ENCODE data around the gene RAVER2. TPM values are rescaled to one million over a fixed set of nuclear protein-coding genes. Genes with fewer than 3 reads are reported as not detected.
"Not testable (repeated sequence)": the region's sequence is repeated elsewhere in the genome, so short reads cannot be mapped to it uniquely, and the experiment has no call there.

The RAVER2 gene
- total RNA-seq, 1 donor from 2014 or later, result 0.36 TPM

DNA sequence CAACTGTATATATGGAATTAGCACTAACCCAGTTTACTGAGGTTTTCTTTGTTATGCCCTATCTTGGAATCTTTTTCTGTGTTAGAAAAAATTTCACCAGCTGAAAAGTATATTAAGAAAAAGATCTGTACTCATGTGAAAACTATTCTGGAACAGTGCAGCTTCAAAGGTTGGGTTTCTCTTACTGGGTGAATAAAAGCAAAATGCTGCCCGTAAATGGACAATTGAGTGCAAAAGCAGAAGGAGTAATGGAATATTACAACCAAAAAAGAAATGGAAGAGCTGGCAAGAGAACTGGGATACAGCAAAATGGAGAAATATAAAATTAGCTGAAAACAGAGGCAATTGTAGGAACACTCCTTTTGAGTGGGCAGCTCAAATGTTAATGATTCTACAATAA is 17.0 kb upstream of the RAVER2 start:
- Mint-ChIP-seq H3K36me3 (ENCODE audit: low read depth) (no peaks in the 10 kb centered on the region), H3K4me1 (ENCODE audit: low read depth) (no peaks in the 10 kb centered on the region), H3K9me3 (no peaks in the 10 kb centered on the region), H3K27me3 (ENCODE audit: insufficient read depth) (peaks cover 12% of the 10 kb centered on the region), H3K4me3 (no peak overlapping the region), H3K27ac (no peak overlapping the region)
- no peak for DNase-seq (ENCODE audit: low spot score)
- intact Hi-C loops (cut with micrococcal nuclease), result no loop called here

DNA sequence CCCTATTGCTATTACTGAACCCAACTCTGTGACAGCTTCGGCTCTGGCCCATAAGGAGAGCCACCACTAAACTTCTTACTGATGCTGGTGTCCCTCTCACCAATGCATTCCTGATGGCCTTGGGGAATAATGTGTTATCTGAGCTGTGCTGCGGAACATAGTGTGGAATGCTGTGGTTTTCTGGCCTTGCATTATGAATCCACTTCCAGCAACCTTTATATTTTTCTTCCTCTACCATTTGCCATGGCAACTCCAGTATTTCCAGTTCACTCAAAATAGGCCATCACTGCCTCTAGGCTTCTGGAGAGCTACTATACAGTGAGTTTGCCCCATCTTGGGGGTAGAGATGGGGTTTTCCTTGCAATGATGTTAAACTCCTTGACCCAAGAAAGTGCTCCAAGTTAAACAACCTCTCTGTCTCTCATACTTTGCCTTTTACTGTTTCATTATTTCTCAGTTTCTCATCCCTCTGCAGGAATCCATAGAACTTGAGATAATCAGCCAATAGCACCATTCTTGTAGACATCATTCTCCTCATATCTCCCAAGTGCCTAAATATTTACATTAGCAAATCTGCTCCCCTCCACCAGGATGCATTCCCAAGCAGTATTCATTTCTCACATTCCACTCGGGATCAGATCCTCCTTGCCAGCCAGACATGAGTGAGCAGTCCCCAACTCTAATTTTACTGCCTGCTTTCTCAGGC is 11.1 kb upstream of the RAVER2 start:
- intact Hi-C loops (cut with micrococcal nuclease), result no loop called here
- peaks cover 3% of the 10 kb centered on the region for H3K27me3 Mint-ChIP-seq (ENCODE audit: insufficient read depth)
- H3K4me3 Mint-ChIP-seq, result no peak overlapping the region
- H3K36me3 Mint-ChIP-seq (ENCODE audit: low read depth), result no peaks in the 10 kb centered on the region
- no peak for DNase-seq (ENCODE audit: low spot score)
- H3K4me1 Mint-ChIP-seq (ENCODE audit: low read depth), result no peaks in the 10 kb centered on the region
- no peak overlapping the region for H3K27ac Mint-ChIP-seq
- H3K9me3 Mint-ChIP-seq, result no peaks in the 10 kb centered on the region

DNA sequence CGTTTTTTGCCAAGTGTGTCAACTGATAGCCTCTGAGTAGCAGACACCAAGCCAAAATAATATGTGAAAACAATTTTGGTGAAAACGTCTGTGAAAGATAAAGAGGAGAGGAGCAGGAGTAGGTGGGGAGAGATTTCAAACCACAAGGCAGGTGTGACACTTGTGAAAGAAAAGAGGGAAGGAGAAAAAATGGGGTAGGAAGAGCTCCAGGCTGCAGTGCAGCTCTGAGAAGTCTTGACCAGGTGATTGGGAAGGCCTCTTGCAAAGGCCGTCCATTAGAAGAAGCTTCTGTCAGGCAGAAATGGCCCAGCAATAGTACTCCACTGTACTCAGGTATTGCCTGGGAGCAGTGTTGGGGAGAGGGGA is 10.6 kb upstream of the RAVER2 start:
- Mint-ChIP-seq H3K4me3 (no peak overlapping the region), H3K9me3 (no peaks in the 10 kb centered on the region), H3K27me3 (ENCODE audit: insufficient read depth) (peaks cover 4% of the 10 kb centered on the region), H3K36me3 (ENCODE audit: low read depth) (no peaks in the 10 kb centered on the region), H3K4me1 (ENCODE audit: low read depth) (no peaks in the 10 kb centered on the region), H3K27ac (no peak overlapping the region)
- intact Hi-C loops (cut with micrococcal nuclease), result no loop called here
- DNase-seq (ENCODE audit: low spot score), result no peak

DNA sequence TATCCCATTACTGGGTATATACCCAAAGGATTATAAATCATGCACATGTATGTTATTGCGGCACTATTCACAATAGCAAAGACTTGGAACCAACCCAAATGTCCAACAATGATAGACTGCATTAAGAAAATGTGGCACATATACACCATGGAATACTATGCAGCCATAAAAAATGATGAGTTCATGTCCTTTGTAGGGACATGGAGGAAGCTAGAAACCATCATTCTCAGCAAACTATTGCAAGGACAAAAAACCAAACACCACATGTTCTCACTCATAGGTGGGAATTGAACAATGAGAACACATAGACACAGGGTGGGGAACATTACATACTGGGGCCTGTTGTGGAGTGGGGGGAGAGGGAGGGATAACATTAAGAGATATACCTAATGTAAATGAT is 4.2 kb upstream of the RAVER2 start:
- DNase-seq (ENCODE audit: low spot score); H3K4me3 Mint-ChIP-seq; H3K4me1 Mint-ChIP-seq (ENCODE audit: low read depth); H3K27ac Mint-ChIP-seq; H3K36me3 Mint-ChIP-seq (ENCODE audit: low read depth); H3K9me3 Mint-ChIP-seq: not testable (repeated sequence)
- H3K27me3 Mint-ChIP-seq (ENCODE audit: insufficient read depth), result peaks cover 30% of the 10 kb centered on the region
- intact Hi-C loops (cut with micrococcal nuclease), result loop anchor here (5.0 kb wide), 1 partner anchor 337 kb away; no protein-coding TSS in a partner anchor

DNA sequence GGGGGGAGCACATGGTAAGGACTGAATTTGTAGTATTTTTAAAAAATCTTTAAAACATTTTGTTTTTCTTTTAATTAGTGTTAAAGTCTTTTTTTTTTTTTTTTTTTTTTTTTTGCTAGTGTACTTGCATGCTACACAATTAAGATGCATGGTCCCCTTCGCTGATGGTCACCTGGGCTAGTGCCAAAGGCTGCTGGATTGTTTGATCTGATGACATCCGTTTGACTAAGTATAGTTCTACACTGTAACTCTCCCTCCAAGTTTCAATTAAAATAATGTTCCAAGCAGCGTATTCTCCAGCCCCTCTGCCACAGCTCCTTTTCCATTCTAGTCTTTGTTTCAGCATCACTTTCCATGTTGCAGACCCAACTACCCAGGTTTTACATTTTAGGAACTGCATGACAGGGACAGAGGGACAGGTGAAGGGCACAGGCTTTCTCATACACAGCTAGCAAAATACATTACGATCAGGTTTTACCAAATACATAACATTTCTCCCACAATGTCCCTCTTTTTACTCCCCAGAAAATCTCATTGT is 852 bp upstream of the RAVER2 start:
- H3K4me3 Mint-ChIP-seq, result peak overlapping the region; percentile 81
- peaks cover 48% of the 10 kb centered on the region for H3K27me3 Mint-ChIP-seq (ENCODE audit: insufficient read depth)
- no peak overlapping the region for H3K27ac Mint-ChIP-seq
- H3K36me3 Mint-ChIP-seq (ENCODE audit: low read depth), result peaks cover 1% of the 10 kb centered on the region
- intact Hi-C loops (cut with micrococcal nuclease), result loop anchor here (2.0 to 5.0 kb wide), 2 partner anchors 81 to 333 kb away; no protein-coding TSS in a partner anchor
- H3K9me3 Mint-ChIP-seq, result no peaks in the 10 kb centered on the region
- H3K4me1 Mint-ChIP-seq (ENCODE audit: low read depth), result peaks cover 5% of the 10 kb centered on the region
- DNase-seq (ENCODE audit: low spot score), result no peak

DNA sequence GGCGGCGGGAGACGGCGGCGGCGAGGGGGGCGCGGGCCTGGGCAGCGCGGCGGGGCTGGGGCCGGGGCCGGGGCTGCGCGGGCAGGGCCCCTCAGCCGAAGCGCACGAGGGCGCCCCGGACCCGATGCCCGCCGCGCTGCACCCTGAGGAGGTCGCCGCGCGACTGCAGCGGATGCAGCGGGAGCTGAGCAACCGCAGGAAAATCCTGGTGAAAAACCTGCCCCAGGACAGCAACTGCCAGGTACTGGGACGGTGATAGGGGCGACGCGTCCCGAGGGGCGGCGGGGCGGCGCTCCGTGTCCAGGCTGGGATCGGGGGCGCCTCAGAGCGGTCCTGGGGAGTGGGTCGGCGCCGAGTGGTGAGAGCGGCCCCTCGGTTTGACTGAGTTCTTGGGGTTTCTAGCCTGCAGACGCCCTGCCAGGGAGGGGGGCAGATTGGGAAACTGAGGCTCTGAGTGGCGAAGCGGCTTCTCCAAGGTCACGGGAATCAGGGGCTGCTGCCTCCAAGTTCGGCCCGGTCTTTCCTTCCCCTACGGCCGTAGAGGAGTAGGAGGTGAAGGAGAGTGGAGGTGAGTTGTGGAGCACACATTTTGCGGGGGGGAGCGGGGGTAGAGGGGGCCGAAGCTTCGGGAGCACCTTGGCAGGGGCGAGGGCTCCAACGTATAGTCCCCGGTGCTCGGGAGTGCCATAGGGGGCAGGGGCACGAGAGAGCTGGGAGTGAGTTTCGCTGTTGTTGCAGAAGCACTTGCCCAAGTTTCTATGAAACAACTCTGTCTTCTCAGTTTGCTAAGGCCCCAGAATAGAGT is 508 bp downstream of the RAVER2 start:
- Mint-ChIP-seq H3K4me3 (peak overlapping the region; percentile 72), H3K4me1 (ENCODE audit: low read depth) (peaks cover 5% of the 10 kb centered on the region), H3K27ac (no peak overlapping the region), H3K36me3 (ENCODE audit: low read depth) (peaks cover 1% of the 10 kb centered on the region), H3K27me3 (ENCODE audit: insufficient read depth) (peaks cover 47% of the 10 kb centered on the region), H3K9me3 (no peaks in the 10 kb centered on the region)
- intact Hi-C loops (cut with micrococcal nuclease), result loop anchor here (2.0 kb wide), 1 partner anchor 79 kb away; no protein-coding TSS in a partner anchor
- no peak for DNase-seq (ENCODE audit: low spot score)

DNA sequence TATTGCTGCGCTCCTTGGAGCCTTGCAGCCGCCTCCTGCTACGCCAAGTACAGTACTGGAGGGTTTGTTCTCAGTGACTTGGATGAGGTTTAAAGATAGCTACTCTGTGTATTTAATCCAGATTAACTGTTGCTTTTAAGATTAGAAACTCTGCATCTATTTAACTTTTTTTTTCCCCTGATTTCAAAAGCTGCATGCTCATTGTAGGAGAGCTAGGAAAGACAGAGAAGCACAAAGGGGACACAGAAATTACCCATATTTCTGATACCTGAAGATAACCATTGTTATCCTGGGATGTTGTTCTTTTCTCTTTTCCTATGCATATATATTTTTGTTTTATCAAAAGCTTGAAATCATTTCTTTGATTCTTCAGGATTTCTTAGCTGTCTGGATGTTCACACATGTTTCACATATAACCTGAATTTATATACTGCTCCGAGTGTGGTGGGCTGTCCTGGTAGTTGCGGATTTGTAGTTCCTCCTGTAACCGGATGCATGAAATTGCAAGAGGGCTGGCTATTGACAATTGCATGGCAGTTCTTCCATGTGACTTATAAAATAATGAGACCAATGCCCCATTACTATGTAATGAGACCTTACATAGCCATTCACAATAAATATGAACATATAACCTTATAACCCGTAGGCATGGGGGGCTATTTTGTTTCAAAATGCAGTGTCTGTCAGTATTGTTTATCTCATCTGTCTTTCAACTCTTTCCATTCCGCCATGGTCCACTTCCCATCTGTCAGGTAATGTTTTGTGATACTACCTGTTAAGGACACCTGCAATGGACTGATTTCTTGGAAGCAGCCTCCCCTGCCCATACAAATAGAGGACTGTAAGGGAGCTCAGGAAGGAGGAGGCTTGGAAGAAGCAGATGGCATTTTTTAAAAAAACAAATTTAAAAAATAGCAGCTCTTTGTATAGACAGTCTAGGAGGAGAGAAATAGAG is 1.4 kb downstream of the RAVER2 start:
- Mint-ChIP-seq H3K4me3 (peak overlapping the region; percentile 72), H3K27me3 (ENCODE audit: insufficient read depth) (peaks cover 45% of the 10 kb centered on the region), H3K36me3 (ENCODE audit: low read depth) (peaks cover 1% of the 10 kb centered on the region), H3K4me1 (ENCODE audit: low read depth) (peaks cover 5% of the 10 kb centered on the region), H3K9me3 (no peaks in the 10 kb centered on the region), H3K27ac (no peak overlapping the region)
- DNase-seq (ENCODE audit: low spot score), result no peak
- intact Hi-C loops (cut with micrococcal nuclease), result loop anchor here (2.0 kb wide), 1 partner anchor 79 kb away; no protein-coding TSS in a partner anchor

DNA sequence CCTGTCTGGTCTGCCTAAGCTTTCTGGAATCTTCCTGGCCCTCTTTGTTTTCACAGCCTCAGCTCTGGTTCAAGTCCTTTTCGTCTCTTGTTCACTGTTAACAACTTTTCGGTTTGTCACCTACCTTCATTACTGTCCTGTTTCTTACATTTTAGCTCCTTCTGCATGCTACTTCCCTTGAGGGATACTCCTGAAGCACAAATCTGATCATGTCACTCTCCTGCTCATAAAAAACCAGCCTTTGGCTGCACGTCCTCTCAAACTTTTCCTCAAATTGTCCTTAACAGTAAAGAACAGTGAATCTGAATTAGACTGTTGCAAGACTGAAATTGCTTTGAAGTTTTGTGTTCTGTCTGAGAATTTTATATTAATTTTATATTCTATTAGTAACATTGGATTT is 3.3 kb downstream of the RAVER2 start:
- DNase-seq (ENCODE audit: low spot score), result no peak
- intact Hi-C loops (cut with micrococcal nuclease), result no loop called here
- Mint-ChIP-seq H3K4me1 (ENCODE audit: low read depth) (peaks cover 5% of the 10 kb centered on the region), H3K27me3 (ENCODE audit: insufficient read depth) (peaks cover 41% of the 10 kb centered on the region), H3K4me3 (no peak overlapping the region), H3K27ac (no peak overlapping the region), H3K36me3 (ENCODE audit: low read depth) (peaks cover 1% of the 10 kb centered on the region), H3K9me3 (no peaks in the 10 kb centered on the region)

DNA sequence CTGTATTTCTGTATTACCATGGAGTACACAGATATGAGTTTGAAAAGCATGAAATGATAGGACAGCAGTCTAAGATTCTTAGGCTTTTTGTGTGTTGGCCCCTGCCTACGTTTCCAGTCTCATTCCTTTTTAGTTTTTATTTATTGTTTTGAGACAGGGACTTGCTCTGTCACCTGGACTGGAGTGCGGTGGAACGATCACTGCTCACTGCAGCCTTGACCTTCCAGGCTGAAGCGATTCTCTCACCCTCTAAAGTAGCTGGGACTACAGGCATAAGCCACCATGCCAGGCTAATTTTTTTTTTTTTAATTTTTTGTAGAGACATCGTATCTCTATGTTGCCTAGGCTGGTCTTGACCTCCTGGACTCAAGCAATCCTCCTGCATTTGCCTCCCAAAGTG is 3.8 kb downstream of the RAVER2 start:
- DNase-seq (ENCODE audit: low spot score), result no peak

DNA sequence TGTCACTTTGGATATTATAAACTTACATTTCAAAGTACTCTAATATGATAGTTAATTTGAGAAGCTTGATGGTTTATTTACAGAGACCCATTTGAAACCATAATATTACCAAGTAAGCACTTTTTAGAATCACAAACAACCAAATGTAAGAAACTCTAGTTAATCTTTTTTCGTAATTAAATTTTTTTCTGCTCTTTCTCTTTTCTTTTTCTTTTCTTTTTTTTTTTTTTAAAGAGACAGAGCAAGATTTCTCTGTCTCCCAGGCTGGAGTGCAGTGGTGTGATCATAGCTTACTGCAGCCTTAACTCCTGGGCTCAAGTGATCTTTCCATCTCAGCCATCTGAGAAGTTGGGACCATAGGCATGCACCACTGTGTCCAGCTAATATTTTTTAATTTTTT is 5.2 kb downstream of the RAVER2 start:
- intact Hi-C loops (cut with micrococcal nuclease), result no loop called here
- Mint-ChIP-seq H3K4me3 (no peak overlapping the region), H3K27me3 (ENCODE audit: insufficient read depth) (peaks cover 35% of the 10 kb centered on the region), H3K9me3 (no peaks in the 10 kb centered on the region), H3K27ac (no peak overlapping the region), H3K36me3 (ENCODE audit: low read depth) (no peaks in the 10 kb centered on the region), H3K4me1 (ENCODE audit: low read depth) (no peaks in the 10 kb centered on the region)
- DNase-seq (ENCODE audit: low spot score), result no peak

More for the DNA sequence above, 3.8 kb downstream of the RAVER2 start:
- no peaks in the 10 kb centered on the region for H3K9me3 Mint-ChIP-seq
- H3K27ac Mint-ChIP-seq, result no peak overlapping the region
- intact Hi-C loops (cut with micrococcal nuclease), result no loop called here
- H3K27me3 Mint-ChIP-seq (ENCODE audit: insufficient read depth), result peaks cover 41% of the 10 kb centered on the region
- H3K4me3 Mint-ChIP-seq, result no peak overlapping the region
- peaks cover 5% of the 10 kb centered on the region for H3K4me1 Mint-ChIP-seq (ENCODE audit: low read depth)
- peaks cover 1% of the 10 kb centered on the region for H3K36me3 Mint-ChIP-seq (ENCODE audit: low read depth)

DNA sequence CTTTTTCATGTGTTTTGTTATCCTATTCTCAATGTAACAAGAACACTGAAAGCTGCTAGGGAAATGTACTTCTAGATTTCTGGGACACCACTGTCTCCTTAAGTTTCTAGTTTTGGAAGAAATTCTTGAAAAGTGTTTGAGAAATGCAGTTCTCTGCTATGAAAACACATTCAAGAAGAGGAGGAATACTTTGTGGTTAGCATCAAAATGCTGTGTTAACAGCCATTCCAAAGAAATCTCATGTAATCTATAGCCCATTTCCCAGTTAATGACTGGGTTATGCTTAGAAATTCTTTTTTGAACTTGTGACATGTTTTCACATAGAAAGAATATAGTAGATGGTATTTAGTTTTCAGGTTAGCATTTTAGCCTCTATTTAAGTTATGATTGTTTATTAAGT is 6.0 kb downstream of the RAVER2 start:
- intact Hi-C loops (cut with micrococcal nuclease), result no loop called here
- Mint-ChIP-seq H3K4me1 (ENCODE audit: low read depth) (no peaks in the 10 kb centered on the region), H3K36me3 (ENCODE audit: low read depth) (no peaks in the 10 kb centered on the region), H3K4me3 (no peak overlapping the region), H3K27ac (no peak overlapping the region), H3K27me3 (ENCODE audit: insufficient read depth) (peaks cover 33% of the 10 kb centered on the region), H3K9me3 (no peaks in the 10 kb centered on the region)
- DNase-seq (ENCODE audit: low spot score), result no peak

DNA sequence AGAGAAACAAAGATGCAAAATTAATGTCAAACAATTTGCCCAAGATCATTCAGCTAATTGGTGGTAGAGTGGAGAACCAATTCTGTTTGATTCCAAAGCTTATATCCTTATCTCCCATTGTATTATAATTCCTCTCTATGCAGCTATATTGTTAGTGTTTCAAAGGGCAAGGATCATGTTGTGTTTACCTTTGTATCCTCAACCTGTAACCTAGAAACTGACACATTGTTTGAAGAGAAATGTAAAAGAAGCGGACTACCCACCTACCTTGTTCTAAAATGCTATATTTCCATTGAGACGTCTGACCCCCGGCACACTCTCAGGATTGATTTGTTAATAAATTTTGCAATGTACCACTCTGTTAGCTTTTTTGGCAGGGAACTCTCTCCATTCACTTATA is 9.3 kb downstream of the RAVER2 start:
- no peak overlapping the region for H3K27ac Mint-ChIP-seq
- H3K36me3 Mint-ChIP-seq (ENCODE audit: low read depth), result no peaks in the 10 kb centered on the region
- H3K9me3 Mint-ChIP-seq, result no peaks in the 10 kb centered on the region
- DNase-seq (ENCODE audit: low spot score), result no peak
- no peaks in the 10 kb centered on the region for H3K4me1 Mint-ChIP-seq (ENCODE audit: low read depth)
- H3K4me3 Mint-ChIP-seq, result no peak overlapping the region
- intact Hi-C loops (cut with micrococcal nuclease), result no loop called here
- peaks cover 18% of the 10 kb centered on the region for H3K27me3 Mint-ChIP-seq (ENCODE audit: insufficient read depth)
